Measurements from ENCODE around the gene CARF. TPM values are rescaled to one million over a fixed set of nuclear protein-coding genes. Genes with fewer than 3 reads are reported as not detected.

Gene CARF
- polyA plus RNA-seq, 3 donors: 1.1 to 4.6 (median 2.8) TPM

GRCh38 chr2:203030991-203031390 is 118.9 kb downstream of the CARF start:
- no CpG with 5 or more reads among the region's 5 CpGs for WGBS (ENCODE audit: insufficient coverage)
- no peak overlapping the region for H3K27ac Mint-ChIP-seq
- H3K9me3 ChIP-seq (replicated peaks in 1 of 2; ENCODE audit: control insufficient read depth in 1 of 2, insufficient read depth in 1 of 2, low read length in 2 of 2): no peaks in the 10 kb centered on the region

GRCh38 chr2:203033395-203033794 is 121.3 kb downstream of the CARF start:
- no peaks in the 10 kb centered on the region for H3K27me3 ChIP-seq (ENCODE audit: control insufficient read depth in 2 of 2, insufficient read depth in 2 of 2, low read length in 2 of 2)
- intact Hi-C loops (cut with micrococcal nuclease): no loop called here
- Mint-ChIP-seq H3K4me3 (no peak overlapping the region), H3K36me3 (peaks cover 2 to 3% of the 10 kb centered on the region in 2 donors), H3K27ac (no peak overlapping the region), H3K27me3 (ENCODE audit: low read depth in 3 of 3) (no peaks in the 10 kb centered on the region), H3K9me3 (no peaks in the 10 kb centered on the region), H3K4me1 (peaks cover 2% of the 10 kb centered on the region)
- no peaks in the 10 kb centered on the region for H4K20me1 ChIP-seq (ENCODE audit: insufficient read depth, low read length)
- H3K4me2 ChIP-seq (replicated peaks; ENCODE audit: extremely low read depth, low read length, poor library complexity, severe bottlenecking): no peak overlapping the region
- H3K4me3 ChIP-seq (replicated peaks in 1 of 3; ENCODE audit: low read depth in 2 of 3, low read length in 3 of 3): no peak overlapping the region
- no peaks in the 10 kb centered on the region for H3K79me2 ChIP-seq (ENCODE audit: insufficient read depth, low read length)
- no peak for TF ChIP-seq CTCF (IDR thresholded peaks at IDR 0.05)
- H3K9me3 ChIP-seq (replicated peaks in 1 of 2; ENCODE audit: control insufficient read depth in 1 of 2, insufficient read depth in 1 of 2, low read length in 2 of 2): no peaks in the 10 kb centered on the region
- H2AFZ ChIP-seq (ENCODE audit: insufficient read depth, low read depth, low read length, poor library complexity, severe bottlenecking): no peak overlapping the region
- no peak overlapping the region for H3K9ac ChIP-seq (ENCODE audit: insufficient read depth, low read length, poor library complexity, severe bottlenecking)
- H3K27ac ChIP-seq (ENCODE audit: low read depth in 1 of 2, low read length in 2 of 2): no peak overlapping the region
- no peaks in the 10 kb centered on the region for H3K4me1 ChIP-seq (ENCODE audit: control insufficient read depth in 1 of 2, insufficient read depth in 2 of 2, low read length in 2 of 2)
- DNase-seq: no peak
- no peaks in the 10 kb centered on the region for H3K36me3 ChIP-seq (replicated peaks in 1 of 2; ENCODE audit: control insufficient read depth in 1 of 2, insufficient read depth in 2 of 2, low read length in 2 of 2)

More at GRCh38 chr2:203030991-203031390, 118.9 kb downstream of the CARF start:
- Histone ChIP-seq H3K79me2 (ENCODE audit: insufficient read depth, low read length) (no peaks in the 10 kb centered on the region), H3K27me3 (ENCODE audit: control insufficient read depth in 2 of 2, insufficient read depth in 2 of 2, low read length in 2 of 2) (no peaks in the 10 kb centered on the region), H4K20me1 (ENCODE audit: insufficient read depth, low read length) (no peaks in the 10 kb centered on the region), H3K4me3 (replicated peaks in 1 of 3; ENCODE audit: low read depth in 2 of 3, low read length in 3 of 3) (no peak overlapping the region), H3K4me2 (replicated peaks; ENCODE audit: extremely low read depth, low read length, poor library complexity, severe bottlenecking) (no peak overlapping the region), H2AFZ (ENCODE audit: insufficient read depth, low read depth, low read length, poor library complexity, severe bottlenecking) (no peak overlapping the region), H3K4me1 (ENCODE audit: control insufficient read depth in 1 of 2, insufficient read depth in 2 of 2, low read length in 2 of 2) (no peaks in the 10 kb centered on the region), H3K27ac (ENCODE audit: low read depth in 1 of 2, low read length in 2 of 2) (no peak overlapping the region), H3K36me3 (replicated peaks in 1 of 2; ENCODE audit: control insufficient read depth in 1 of 2, insufficient read depth in 2 of 2, low read length in 2 of 2) (no peaks in the 10 kb centered on the region), H3K9ac (ENCODE audit: insufficient read depth, low read length, poor library complexity, severe bottlenecking) (no peak overlapping the region)
- Mint-ChIP-seq H3K36me3 (peaks cover 2 to 7% of the 10 kb centered on the region in 2 donors), H3K4me3 (no peak overlapping the region), H3K9me3 (no peaks in the 10 kb centered on the region), H3K4me1 (peaks cover 2% of the 10 kb centered on the region), H3K27me3 (ENCODE audit: low read depth in 3 of 3) (peaks cover 0 to 2% (median 0%) of the 10 kb centered on the region in 3 donors)
- TF ChIP-seq CTCF (IDR thresholded peaks at IDR 0.05): no peak
- no peak for DNase-seq
- intact Hi-C loops (cut with micrococcal nuclease): no loop called here

All from CD14-positive monocyte (primary cell).